A673 (cell line): Measurements from ENCODE around the gene PLCB4. TPM values are rescaled to one million over a fixed set of nuclear protein-coding genes. Genes with fewer than 3 reads are reported as not detected.

Source experiments
- BruUV-seq: library from RNA; stranded (reverse); fragments of 400-500 nt; replicated peaks from 2 replicates; lab custom pipeline; 2021; lab: Mats Ljungman, UMichigan
- CTCF ChIA-PET: fragments of 300-600 bp; sonication (Branson Sonifier 250); formaldehyde crosslinking; loops from one replicate; lab custom pipeline; 2022; ENCODE audit warnings: antibody characterized with exemption; lab: Charles Lee
- POLR2A ChIA-PET: fragments of 300-600 bp; sonication (Branson Sonifier 250); formaldehyde crosslinking; loops from one replicate; lab custom pipeline; 2022; ENCODE audit warnings: antibody characterized with exemption; ENCODE audit not compliant: low non-redundant PET; lab: Charles Lee
- DNase-seq: peaks from one replicate; pipeline ENCODE4 v3.0.0-alpha.2; 2015; ENCODE audit warnings: low spot score
- H3K27ac ChIP-seq: fragments of 200-600 bp; sonication (generic); 2 replicates; pipeline ENCODE4 v1.5.1; 2016; ENCODE audit warnings: mixed run types, low read depth, mild to moderate bottlenecking, mixed read lengths, antibody characterized with exemption, low read length; ENCODE audit not compliant: poor library complexity, severe bottlenecking
- H3K27me3 ChIP-seq: fragments of 200-600 bp; sonication (generic); replicated peaks from 2 replicates; pipeline ENCODE4 v1.6.1; 2017; ENCODE audit warnings: mixed run types, low read depth, mild to moderate bottlenecking, mixed read lengths, antibody characterized with exemption, low read length; ENCODE audit not compliant: insufficient read depth, poor library complexity
- H3K36me3 ChIP-seq: fragments of 200-600 bp; sonication (generic); 2 replicates; pipeline ENCODE4 v1.6.1; 2016; ENCODE audit warnings: mixed run types, mild to moderate bottlenecking, mixed read lengths, antibody characterized with exemption, low read length; ENCODE audit not compliant: insufficient read depth, poor library complexity, severe bottlenecking
- H3K4me1 ChIP-seq: fragments of 200-600 bp; sonication (generic); 2 replicates; pipeline ENCODE4 v1.6.1; 2017; ENCODE audit warnings: mixed run types, mild to moderate bottlenecking, mixed read lengths, antibody characterized with exemption, low read length; ENCODE audit not compliant: insufficient read depth, poor library complexity, severe bottlenecking
- H3K4me3 ChIP-seq: fragments of 200-600 bp; sonication (generic); 2 replicates; pipeline ENCODE4 v1.5.1; 2016; ENCODE audit warnings: low read depth, mixed run types, mild to moderate bottlenecking, mixed read lengths, low read length; ENCODE audit not compliant: poor library complexity, severe bottlenecking
- H3K9me3 ChIP-seq: fragments of 200-600 bp; sonication (generic); 2 replicates; pipeline ENCODE4 v1.6.1; 2016; ENCODE audit warnings: mixed run types, low read depth, mild to moderate bottlenecking, mixed read lengths, antibody characterized with exemption, low read length; ENCODE audit not compliant: poor library complexity, severe bottlenecking
- EZH2 ChIP-seq: fragments of 200-600 bp; sonication (generic); IDR thresholded peaks from 2 replicates; pipeline ENCODE4 v1.6.1; 2017; ENCODE audit warnings: borderline replicate concordance, low read depth, mild to moderate bottlenecking, mixed read lengths, antibody characterized with exemption, low read length; ENCODE audit not compliant: poor library complexity, severe bottlenecking
- intact Hi-C: fragments of 100-400 bp; cut with micrococcal nuclease; formaldehyde crosslinking; loops from one replicate; pipeline ENCODE4 v1.10.0; 2022; ENCODE audit not compliant: unreplicated experiment
- total RNA-seq: library from RNA; stranded (reverse); gene quantifications from 2 replicates; pipeline ENCODE4 v1.2.3, GENCODE V29; 2021
- TF ChIP-seq, protein P1 (sequence below): fragments of 300-800, 200-600 bp; sonication (generic); conservative IDR thresholded peaks from 2 replicates; pipeline ENCODE4 v1.5.1; 2017; ENCODE audit warnings: low read depth, mild to moderate bottlenecking, antibody characterized with exemption, low read length, moderate library complexity, mixed read lengths

Gene PLCB4
- total RNA-seq, 1 experiment from 2014 or later = 6.2 TPM

DNA sequence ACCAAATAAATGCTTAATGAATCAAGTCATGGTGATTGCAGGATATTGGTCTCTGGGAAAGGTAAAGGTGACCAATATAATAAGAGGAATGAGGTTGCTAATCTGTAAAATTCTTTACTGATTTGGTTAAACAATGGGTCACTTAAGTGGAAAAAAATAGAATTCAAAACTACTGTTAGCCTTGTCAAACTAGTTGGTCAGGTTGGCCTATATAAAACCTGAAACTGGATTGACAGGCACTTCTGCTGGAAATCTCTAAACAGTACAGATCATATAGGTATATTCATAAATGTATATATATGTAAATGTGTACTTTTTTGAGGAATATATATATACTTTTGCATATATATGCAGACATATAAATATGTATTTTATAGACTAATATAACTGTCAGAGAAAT is 19.7 kb downstream of the PLCB4 start:
- TF ChIP-seq, protein P1, sequence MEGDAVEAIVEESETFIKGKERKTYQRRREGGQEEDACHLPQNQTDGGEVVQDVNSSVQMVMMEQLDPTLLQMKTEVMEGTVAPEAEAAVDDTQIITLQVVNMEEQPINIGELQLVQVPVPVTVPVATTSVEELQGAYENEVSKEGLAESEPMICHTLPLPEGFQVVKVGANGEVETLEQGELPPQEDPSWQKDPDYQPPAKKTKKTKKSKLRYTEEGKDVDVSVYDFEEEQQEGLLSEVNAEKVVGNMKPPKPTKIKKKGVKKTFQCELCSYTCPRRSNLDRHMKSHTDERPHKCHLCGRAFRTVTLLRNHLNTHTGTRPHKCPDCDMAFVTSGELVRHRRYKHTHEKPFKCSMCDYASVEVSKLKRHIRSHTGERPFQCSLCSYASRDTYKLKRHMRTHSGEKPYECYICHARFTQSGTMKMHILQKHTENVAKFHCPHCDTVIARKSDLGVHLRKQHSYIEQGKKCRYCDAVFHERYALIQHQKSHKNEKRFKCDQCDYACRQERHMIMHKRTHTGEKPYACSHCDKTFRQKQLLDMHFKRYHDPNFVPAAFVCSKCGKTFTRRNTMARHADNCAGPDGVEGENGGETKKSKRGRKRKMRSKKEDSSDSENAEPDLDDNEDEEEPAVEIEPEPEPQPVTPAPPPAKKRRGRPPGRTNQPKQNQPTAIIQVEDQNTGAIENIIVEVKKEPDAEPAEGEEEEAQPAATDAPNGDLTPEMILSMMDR = no peak
- Histone ChIP-seq H3K27me3 (no peaks in the 10 kb centered on the region), H3K9me3 (no peaks in the 10 kb centered on the region), H3K36me3 (no peaks in the 10 kb centered on the region), H3K27ac (no peak overlapping the region), H3K4me3 (no peak overlapping the region), H3K4me1 (no peaks in the 10 kb centered on the region)
- ChIA-PET POLR2A (no interaction called here), CTCF (no interaction called here)
- no TSS peak for BruUV-seq
- intact Hi-C loops = no loop called here
- DNase-seq = no peak

DNA sequence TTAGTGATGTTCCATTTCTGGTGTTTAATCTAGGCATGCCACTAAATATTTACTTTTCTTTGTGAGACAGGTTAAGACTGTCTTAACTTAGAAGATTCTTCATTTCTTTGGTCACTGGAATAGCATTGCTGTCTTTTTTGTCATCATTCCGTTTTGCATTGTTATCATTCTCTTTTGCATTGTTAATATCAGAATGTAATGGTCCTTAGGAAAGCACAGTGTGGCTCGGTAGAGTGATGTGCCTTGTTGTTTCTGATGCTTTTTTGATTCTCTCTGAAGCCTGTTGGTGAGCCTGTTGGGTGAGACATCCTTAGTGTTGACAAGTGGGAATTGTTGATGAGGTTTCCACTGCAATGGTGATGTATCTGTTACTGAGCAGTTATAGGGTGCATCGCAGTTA is 23.2 kb downstream of the PLCB4 start:
- Histone ChIP-seq H3K27me3 (no peaks in the 10 kb centered on the region), H3K9me3 (no peaks in the 10 kb centered on the region), H3K36me3 (no peaks in the 10 kb centered on the region), H3K4me1 (no peaks in the 10 kb centered on the region), H3K4me3 (no peak overlapping the region), H3K27ac (no peak overlapping the region)
- intact Hi-C loops = no loop called here
- ChIA-PET CTCF (no interaction called here), POLR2A (no interaction called here)
- DNase-seq = no peak
- no peak for TF ChIP-seq EZH2
- TF ChIP-seq, protein P1 = no peak
- BruUV-seq = no TSS peak

DNA sequence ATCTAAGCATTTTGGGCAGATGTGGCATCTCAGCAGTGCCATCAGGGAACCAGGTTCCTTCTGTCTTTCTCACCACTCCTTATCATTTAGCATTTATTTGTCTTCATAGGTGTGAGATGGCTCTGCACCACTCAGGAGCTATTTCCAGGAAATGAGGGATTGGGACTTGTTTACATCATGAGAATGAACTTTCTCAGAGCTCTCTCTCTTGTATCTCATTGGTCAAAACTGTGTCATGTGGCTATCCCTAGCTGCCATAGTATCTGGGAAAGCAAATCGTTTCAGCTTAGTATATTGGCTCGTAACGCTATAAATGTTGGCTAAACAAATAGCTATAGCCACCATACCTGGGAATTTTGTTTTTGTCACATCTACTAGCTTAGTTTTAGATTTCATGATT is 23.8 kb downstream of the PLCB4 start:
- no peak for DNase-seq
- CTCF ChIA-PET = no interaction called here
- TF ChIP-seq, protein P1 = no peak
- no peak for TF ChIP-seq EZH2
- Histone ChIP-seq H3K27ac (no peak overlapping the region), H3K4me1 (no peaks in the 10 kb centered on the region), H3K36me3 (no peaks in the 10 kb centered on the region), H3K9me3 (no peaks in the 10 kb centered on the region), H3K27me3 (no peaks in the 10 kb centered on the region), H3K4me3 (no peak overlapping the region)
- POLR2A ChIA-PET = no interaction called here
- BruUV-seq = no TSS peak
- intact Hi-C loops = no loop called here
